CD4-positive, alpha-beta T cell (primary cell): ENCODE results near the gene KCTD16. TPM values are rescaled to one million over a fixed set of nuclear protein-coding genes. Genes with fewer than 3 reads are reported as not detected.

Source experiments
- ATAC-seq: fragments of 200-7000 bp; cut with Tn5 transposase; one replicate; pipeline ENCODE4 v1.10.0; 2022; ENCODE audit warnings: mild to moderate bottlenecking; ENCODE audit not compliant: poor library complexity
- CTCF ChIA-PET: fragments of 350-600 bp; sonication (Branson Sonifier 250); formaldehyde crosslinking; loops from one replicate; lab custom pipeline; 2021; ENCODE audit warnings: antibody characterized with exemption, inconsistent platforms; lab: Charles Lee
- POLR2A ChIA-PET: fragments of 350-600 bp; sonication (Branson Sonifier 250); formaldehyde crosslinking; loops from one replicate; lab custom pipeline; 2021; ENCODE audit warnings: antibody characterized with exemption, inconsistent platforms; lab: Charles Lee
- DNase-seq, 14 experiments: peaks; one replicate each; pipeline ENCODE4 v3.0.0-alpha.2; 2013 to 2020; ENCODE audit warnings: mixed read lengths in 2 of 14
- H3K27ac ChIP-seq, 2 donors: one replicate each; pipeline versions ENCODE4 v1.5.1 to v1.7.0; 2013; ENCODE audit warnings: low read length in 2 of 2, low read depth in 1 of 2, mild to moderate bottlenecking in 1 of 2
- H3K27me3 ChIP-seq, 2 experiments: 1 replicate in 1 of 2; 2 replicates in 1 of 2; pipeline versions ENCODE4 v1.6.1 to v1.7.0; 2013; ENCODE audit warnings: low read length in 2 of 2, control low read depth in 1 of 2, mild to moderate bottlenecking in 1 of 2, moderate library complexity in 1 of 2; ENCODE audit not compliant: insufficient read depth in 2 of 2, control insufficient read depth in 1 of 2
- H3K36me3 ChIP-seq: one replicate; pipeline ENCODE4 v1.6.1; 2013; ENCODE audit warnings: low read length, control low read depth; ENCODE audit not compliant: insufficient read depth
- H3K4me1 ChIP-seq: one replicate; pipeline ENCODE4 v1.6.1; 2013; ENCODE audit warnings: low read length, control low read depth; ENCODE audit not compliant: insufficient read depth
- H3K4me3 ChIP-seq: one replicate; pipeline ENCODE4 v1.5.1; 2013; ENCODE audit warnings: mild to moderate bottlenecking, low read length, moderate library complexity
- H3K9me3 ChIP-seq, 2 experiments: 1 replicate in 1 of 2; 2 replicates in 1 of 2; pipeline versions ENCODE4 v1.6.1 to v1.7.0; 2013; ENCODE audit warnings: low read length in 2 of 2, mild to moderate bottlenecking in 2 of 2, control low read depth in 1 of 2, moderate library complexity in 1 of 2; ENCODE audit not compliant: control insufficient read depth in 1 of 2, insufficient read depth in 1 of 2
- H3K27ac Mint-ChIP-seq: one replicate; pipeline ENCODE4 v1.8.0; 2020; ENCODE audit warnings: mixed read lengths
- H3K27me3 Mint-ChIP-seq: one replicate; pipeline ENCODE4 v1.8.0; 2021; ENCODE audit warnings: mixed read lengths
- H3K36me3 Mint-ChIP-seq: one replicate; pipeline ENCODE4 v1.8.0; 2021; ENCODE audit warnings: low read depth, mixed read lengths
- H3K4me1 Mint-ChIP-seq: one replicate; pipeline ENCODE4 v1.8.0; 2021; ENCODE audit warnings: low read depth, mixed read lengths
- H3K4me3 Mint-ChIP-seq: one replicate; pipeline ENCODE4 v1.8.0; 2020; ENCODE audit warnings: mild to moderate bottlenecking, mixed read lengths
- H3K9me3 Mint-ChIP-seq: one replicate; pipeline ENCODE4 v1.8.0; 2020; ENCODE audit warnings: mixed read lengths
- CTCF ChIP-seq: fragments of 200-600 bp; IDR thresholded peaks from one replicate; pipeline ENCODE4 v1.8.0; 2022; ENCODE audit warnings: antibody characterized with exemption, mild to moderate bottlenecking
- intact Hi-C, 2 experiments: fragments of 100-400 bp; cut with DNase I in 1 of 2; cut with micrococcal nuclease in 1 of 2; formaldehyde crosslinking; loops; one replicate each; pipeline versions ENCODE4 v1.15.1 to v1.9.0; 2023 to 2025; cut with DNase I, micrococcal nuclease
- total RNA-seq, 174 experiments: library from RNA in 2 of 174; stranded (reverse) in 2 of 174; gene quantifications; one replicate each; pipeline ENCODE4 v1.2.3 and lab custom pipeline; 2021 to 2026

The KCTD16 gene
- total RNA-seq, 2 experiments from 2014 or later = not detected

GRCh38 chr5:144511580-144512072 is 341.0 kb downstream of the KCTD16 start:
- Histone ChIP-seq H3K9me3 (no peaks in the 10 kb centered on the region), H3K27me3 (no peaks in the 10 kb centered on the region), H3K4me1 (no peaks in the 10 kb centered on the region), H3K27ac (no peak overlapping the region), H3K4me3 (no peak overlapping the region), H3K36me3 (no peaks in the 10 kb centered on the region)
- POLR2A ChIA-PET = no interaction called here
- Mint-ChIP-seq H3K9me3 (peaks cover 13% of the 10 kb centered on the region), H3K4me3 (no peak overlapping the region), H3K27ac (no peak overlapping the region), H3K27me3 (no peaks in the 10 kb centered on the region), H3K4me1 (no peaks in the 10 kb centered on the region), H3K36me3 (no peaks in the 10 kb centered on the region)
- ATAC-seq = no peak
- no peak for DNase-seq
- CTCF ChIA-PET = no interaction called here
- TF ChIP-seq CTCF = no peak
- intact Hi-C loops = no loop called here

GRCh38 chr5:144522698-144523097 is 352.0 kb downstream of the KCTD16 start:
- Mint-ChIP-seq H3K4me3 (no peak overlapping the region), H3K27me3 (no peaks in the 10 kb centered on the region), H3K9me3 (peaks cover 7% of the 10 kb centered on the region), H3K4me1 (no peaks in the 10 kb centered on the region), H3K27ac (no peak overlapping the region), H3K36me3 (no peaks in the 10 kb centered on the region)
- ChIA-PET POLR2A (no interaction called here), CTCF (no interaction called here)
- ATAC-seq (no peak), DNase-seq (no peak)
- Histone ChIP-seq H3K4me1 (no peaks in the 10 kb centered on the region), H3K9me3 (peaks cover 0 to 3% of the 10 kb centered on the region in 2 experiments), H3K36me3 (no peaks in the 10 kb centered on the region), H3K27me3 (no peaks in the 10 kb centered on the region), H3K4me3 (no peak overlapping the region), H3K27ac (no peak overlapping the region)
- intact Hi-C loops = no loop called here
- no peak for TF ChIP-seq CTCF

GRCh38 chr5:144525000-144525399 is 354.3 kb downstream of the KCTD16 start:
- Mint-ChIP-seq H3K27me3 (no peaks in the 10 kb centered on the region), H3K27ac (no peak overlapping the region), H3K4me1 (no peaks in the 10 kb centered on the region), H3K9me3 (peaks cover 10% of the 10 kb centered on the region), H3K4me3 (no peak overlapping the region), H3K36me3 (no peaks in the 10 kb centered on the region)
- intact Hi-C loops = no loop called here
- Histone ChIP-seq H3K9me3 (peaks cover 0 to 3% of the 10 kb centered on the region in 2 experiments), H3K4me3 (no peak overlapping the region), H3K27me3 (no peaks in the 10 kb centered on the region), H3K4me1 (no peaks in the 10 kb centered on the region), H3K36me3 (no peaks in the 10 kb centered on the region), H3K27ac (no peak overlapping the region)
- ChIA-PET CTCF (no interaction called here), POLR2A (no interaction called here)
- no peak for DNase-seq
- ATAC-seq = no peak
- TF ChIP-seq CTCF = no peak
